H9 (cell line): ENCODE data around the gene RAB11FIP4. TPM values are rescaled to one million over a fixed set of nuclear protein-coding genes. Genes with fewer than 3 reads are reported as not detected.

Experiments used
- DNase-seq: peaks from one replicate; pipeline ENCODE4 v3.0.0-alpha.2; 2017
- H2AFZ ChIP-seq: one replicate; pipeline ENCODE4 v1.6.1; 2013; ENCODE audit warnings: mild to moderate bottlenecking, low read length, control low read depth, moderate library complexity
- H2AK5ac ChIP-seq: 2 replicates; pipeline ENCODE4 v1.6.1; 2013; ENCODE audit warnings: low read length, control low read depth, mixed read lengths; ENCODE audit not compliant: insufficient read length
- H2BK120ac ChIP-seq: one replicate; pipeline ENCODE4 v1.6.1; 2013; ENCODE audit warnings: low read depth, mild to moderate bottlenecking, low read length, control low read depth, inconsistent platforms; ENCODE audit not compliant: poor library complexity, severe bottlenecking
- H2BK12ac ChIP-seq: 2 replicates; pipeline ENCODE4 v1.6.1; 2013; ENCODE audit warnings: low read length, control low read depth, mixed read lengths, low read depth; ENCODE audit not compliant: insufficient read length
- H2BK15ac ChIP-seq: 2 replicates; pipeline ENCODE4 v1.6.1; 2013; ENCODE audit warnings: low read depth, low read length, control low read depth
- H2BK20ac ChIP-seq: one replicate; pipeline ENCODE4 v1.6.1; 2013; ENCODE audit warnings: low read depth, mild to moderate bottlenecking, low read length, control low read depth, inconsistent platforms; ENCODE audit not compliant: poor library complexity, severe bottlenecking
- H2BK5ac ChIP-seq: 2 replicates; pipeline ENCODE4 v1.6.1; 2013; ENCODE audit warnings: low read length, control low read depth, mixed read lengths; ENCODE audit not compliant: insufficient read length
- H3K14ac ChIP-seq: 2 replicates; pipeline ENCODE4 v1.6.1; 2013; ENCODE audit warnings: low read length, control low read depth; ENCODE audit not compliant: insufficient read depth
- H3K18ac ChIP-seq: 2 replicates; pipeline ENCODE4 v1.6.1; 2013; ENCODE audit warnings: low read depth, mild to moderate bottlenecking, mixed read lengths, low read length, control low read depth; ENCODE audit not compliant: insufficient read length
- H3K23ac ChIP-seq: 2 replicates; pipeline ENCODE4 v1.6.1; 2013; ENCODE audit warnings: low read length, control low read depth, mixed read lengths, low read depth; ENCODE audit not compliant: insufficient read length
- H3K23me2 ChIP-seq: 2 replicates; pipeline ENCODE4 v1.6.1; 2013; ENCODE audit warnings: low read depth, mild to moderate bottlenecking, mixed read lengths, low read length, control low read depth; ENCODE audit not compliant: insufficient read length, poor library complexity, severe bottlenecking
- H3K27ac ChIP-seq: 2 replicates; pipeline ENCODE4 v1.5.1; 2013; ENCODE audit warnings: low read length, control low read depth, mixed read lengths, low read depth; ENCODE audit not compliant: insufficient read length
- H3K27me3 ChIP-seq: 2 replicates; pipeline ENCODE4 v1.6.1; 2013; ENCODE audit warnings: low read length, control low read depth, inconsistent platforms; ENCODE audit not compliant: insufficient read depth
- H3K4ac ChIP-seq: 2 replicates; pipeline ENCODE4 v1.6.1; 2013; ENCODE audit warnings: low read depth, mild to moderate bottlenecking, control low read depth, inconsistent platforms, low read length, moderate library complexity
- H3K4me1 ChIP-seq: 2 replicates; pipeline ENCODE4 v1.6.1; 2013; ENCODE audit warnings: low read length, control low read depth, inconsistent platforms; ENCODE audit not compliant: insufficient read depth
- H3K4me2 ChIP-seq: 2 replicates; pipeline ENCODE4 v1.6.1; 2013; ENCODE audit warnings: low read length, control low read depth, mixed read lengths; ENCODE audit not compliant: insufficient read length, insufficient read depth
- H3K56ac ChIP-seq: 2 replicates; pipeline ENCODE4 v1.6.1; 2013; ENCODE audit warnings: low read depth, mild to moderate bottlenecking, mixed read lengths, low read length, control low read depth; ENCODE audit not compliant: insufficient read length
- H3K79me1 ChIP-seq: 2 replicates; pipeline ENCODE4 v1.6.1; 2013; ENCODE audit warnings: low read depth, mild to moderate bottlenecking, moderate library complexity, low read length, control low read depth, inconsistent platforms; ENCODE audit not compliant: insufficient read depth, poor library complexity, severe bottlenecking
- H3K79me2 ChIP-seq: 2 replicates; pipeline ENCODE4 v1.6.1; 2013; ENCODE audit warnings: low read length, control low read depth, inconsistent platforms; ENCODE audit not compliant: insufficient read depth
- H3K9ac ChIP-seq: 2 replicates; pipeline ENCODE4 v1.6.1; 2013; ENCODE audit warnings: low read length, control low read depth, mixed read lengths; ENCODE audit not compliant: insufficient read length; ENCODE audit errors: extremely low read depth
- H3K9me3 ChIP-seq: one replicate; pipeline ENCODE4 v1.6.1; 2013; ENCODE audit warnings: low read depth, low read length, inconsistent platforms; ENCODE audit not compliant: control insufficient read depth
- H3T11ph ChIP-seq: one replicate; pipeline ENCODE4 v1.6.1; 2013; ENCODE audit warnings: mild to moderate bottlenecking, low read length, control low read depth, inconsistent platforms
- H4K20me1 ChIP-seq: one replicate; pipeline ENCODE4 v1.6.1; 2013; ENCODE audit not compliant: control insufficient read depth, insufficient read length, insufficient read depth
- H4K5ac ChIP-seq: 2 replicates; pipeline ENCODE4 v1.6.1; 2013; ENCODE audit warnings: low read depth, mild to moderate bottlenecking, mixed read lengths, low read length, control low read depth; ENCODE audit not compliant: insufficient read length
- H4K8ac ChIP-seq: replicated peaks from 2 replicates; pipeline ENCODE4 v1.6.1; 2013; ENCODE audit warnings: low read length, control low read depth, mixed read lengths, low read depth; ENCODE audit not compliant: insufficient read length
- H4K91ac ChIP-seq: 2 replicates; pipeline ENCODE4 v1.6.1; 2013; ENCODE audit warnings: low read depth, mild to moderate bottlenecking, moderate library complexity, mixed read lengths, low read length, control low read depth; ENCODE audit not compliant: insufficient read length
- H3K27ac Mint-ChIP-seq, 3 experiments: 2 replicates in 2 of 3; 3 replicates in 1 of 3; pipeline ENCODE4 v1.8.0; 2020 to 2021; ENCODE audit warnings: mixed read lengths in 3 of 3, mild to moderate bottlenecking in 1 of 3, moderate library complexity in 1 of 3
- H3K27me3 Mint-ChIP-seq: 2 replicates; pipeline ENCODE4 v1.8.0; 2021; ENCODE audit warnings: low read depth, mild to moderate bottlenecking, moderate library complexity, mixed read lengths
- H3K36me3 Mint-ChIP-seq, 3 experiments: 2 replicates in 2 of 3; 3 replicates in 1 of 3; pipeline ENCODE4 v1.8.0; 2020 to 2021; ENCODE audit warnings: low read depth in 3 of 3, mixed read lengths in 3 of 3; ENCODE audit not compliant: insufficient read depth in 1 of 3
- H3K4me1 Mint-ChIP-seq, 2 experiments: 2 replicates each; pipeline ENCODE4 v1.8.0; 2020; ENCODE audit warnings: mixed read lengths in 2 of 2
- H3K4me3 Mint-ChIP-seq, 2 experiments: 2 replicates in 1 of 2; 3 replicates in 1 of 2; pipeline ENCODE4 v1.8.0; 2020 to 2021; ENCODE audit warnings: mild to moderate bottlenecking in 2 of 2, mixed read lengths in 2 of 2, moderate library complexity in 1 of 2
- H3K9me3 Mint-ChIP-seq, 2 experiments: 2 replicates in 1 of 2; 3 replicates in 1 of 2; pipeline ENCODE4 v1.8.0; 2020; ENCODE audit warnings: mild to moderate bottlenecking in 2 of 2, mixed read lengths in 2 of 2, moderate library complexity in 1 of 2
- WGBS: extraction: QIAGEN DNeasy Blood & Tissue Kit; methylation state at CpG from one replicate; pipeline ENCODE4 v1.1.7; 2013; ENCODE audit warnings: missing lambda C conversion rate, low lambda C conversion rate, mixed read lengths; ENCODE audit not compliant: insufficient read length; ENCODE audit errors: extremely low coverage; 5-methylcytosine and 5-hydroxymethylcytosine counted together
- total RNA-seq: library from RNA; stranded (reverse); gene quantifications from 2 replicates; pipeline ENCODE4 v1.2.1, GENCODE V29; 2021
- TF ChIP-seq, protein P1 (sequence below): fragments of 200-600 bp; sonication (generic); conservative IDR thresholded peaks from 3 replicates; pipeline ENCODE4 v1.8.0; 2021; ENCODE audit warnings: antibody characterized with exemption, mild to moderate bottlenecking

RAB11FIP4 gene
- total RNA-seq, 1 experiment from 2014 or later = 25.7 TPM

DNA sequence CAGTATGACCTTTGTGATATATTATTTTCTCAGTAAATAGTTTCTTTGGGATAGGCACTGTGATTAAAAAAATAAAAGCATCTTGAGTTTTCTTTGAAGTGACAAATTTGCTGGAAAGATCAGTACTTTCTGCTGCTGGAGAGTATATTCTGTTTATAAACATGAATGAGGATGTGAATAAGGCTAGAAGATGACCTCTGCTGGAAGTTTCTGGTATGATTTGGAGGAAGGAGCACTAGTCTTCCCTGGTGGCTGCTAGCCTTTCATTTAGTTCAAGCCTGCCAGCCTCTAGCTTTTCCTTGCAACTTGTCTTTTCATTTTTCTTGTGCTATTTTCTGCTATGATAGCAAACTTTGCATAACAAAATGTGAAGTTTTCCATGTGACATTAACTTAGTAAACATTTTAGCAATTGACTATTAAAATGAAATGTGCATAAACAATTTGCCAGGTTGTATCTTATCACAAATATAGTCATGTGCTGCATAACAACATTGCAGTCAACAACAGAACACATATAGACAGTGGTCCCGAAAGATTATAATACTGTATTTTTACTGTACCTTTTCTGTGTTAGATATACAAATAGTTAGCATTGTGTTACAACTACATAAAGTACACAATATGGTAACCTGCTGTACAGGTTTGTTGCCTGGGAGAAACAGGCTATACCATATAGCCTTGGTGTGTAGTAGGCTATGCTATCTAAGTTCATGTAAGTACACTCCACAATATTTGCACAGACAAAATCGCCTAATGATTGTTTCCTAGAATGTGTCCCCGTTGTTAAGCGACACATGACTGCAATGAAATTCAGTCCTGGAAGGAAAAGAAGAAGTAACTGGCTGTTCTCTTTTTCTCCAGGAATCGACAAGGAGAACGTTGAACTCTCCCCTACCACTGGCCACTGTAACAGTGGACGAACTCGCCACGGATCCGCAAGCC, 18.1 kb upstream of the RAB11FIP4 start:
- H2BK120ac ChIP-seq = no peak overlapping the region
- H2BK20ac ChIP-seq = no peak overlapping the region
- no peaks in the 10 kb centered on the region for H3K23me2 ChIP-seq
- H3K4ac ChIP-seq = no peak overlapping the region
- no CpG with 5 or more reads among the region's 10 CpGs for WGBS
- no peak overlapping the region for H3K56ac ChIP-seq
- Mint-ChIP-seq H3K36me3 (peaks cover 0 to 8% (median 4%) of the 10 kb centered on the region in 3 experiments; a peak in 2 of 7 replicates), H3K9me3 (no peaks in the 10 kb centered on the region), H3K4me3 (no peak overlapping the region), H3K27ac (peak overlapping the region in 1 of 3 experiments; percentile 72; a peak in 1 of 7 replicates), H3K4me1 (peaks cover 14 to 20% of the 10 kb centered on the region in 2 experiments), H3K27me3 (no peaks in the 10 kb centered on the region)
- H3K79me1 ChIP-seq = no peaks in the 10 kb centered on the region
- no peak overlapping the region for H3K27ac ChIP-seq
- H2BK12ac ChIP-seq = no peak overlapping the region
- no peak overlapping the region for H3K9ac ChIP-seq
- no peak overlapping the region for H3T11ph ChIP-seq
- no peak overlapping the region for H2AFZ ChIP-seq
- no peak overlapping the region for H3K4me2 ChIP-seq
- no peak overlapping the region for H4K5ac ChIP-seq
- H2BK5ac ChIP-seq = no peak overlapping the region
- no peak overlapping the region for H4K8ac ChIP-seq
- no peaks in the 10 kb centered on the region for H3K27me3 ChIP-seq
- H3K9me3 ChIP-seq = no peaks in the 10 kb centered on the region
- H3K4me1 ChIP-seq = peaks cover 1% of the 10 kb centered on the region; the same call in 1 of the 2 replicates
- no peak overlapping the region for H3K14ac ChIP-seq
- H4K20me1 ChIP-seq = no peaks in the 10 kb centered on the region
- no peak for DNase-seq
- no peak overlapping the region for H3K23ac ChIP-seq
- H4K91ac ChIP-seq = no peak overlapping the region
- TF ChIP-seq, protein P1, sequence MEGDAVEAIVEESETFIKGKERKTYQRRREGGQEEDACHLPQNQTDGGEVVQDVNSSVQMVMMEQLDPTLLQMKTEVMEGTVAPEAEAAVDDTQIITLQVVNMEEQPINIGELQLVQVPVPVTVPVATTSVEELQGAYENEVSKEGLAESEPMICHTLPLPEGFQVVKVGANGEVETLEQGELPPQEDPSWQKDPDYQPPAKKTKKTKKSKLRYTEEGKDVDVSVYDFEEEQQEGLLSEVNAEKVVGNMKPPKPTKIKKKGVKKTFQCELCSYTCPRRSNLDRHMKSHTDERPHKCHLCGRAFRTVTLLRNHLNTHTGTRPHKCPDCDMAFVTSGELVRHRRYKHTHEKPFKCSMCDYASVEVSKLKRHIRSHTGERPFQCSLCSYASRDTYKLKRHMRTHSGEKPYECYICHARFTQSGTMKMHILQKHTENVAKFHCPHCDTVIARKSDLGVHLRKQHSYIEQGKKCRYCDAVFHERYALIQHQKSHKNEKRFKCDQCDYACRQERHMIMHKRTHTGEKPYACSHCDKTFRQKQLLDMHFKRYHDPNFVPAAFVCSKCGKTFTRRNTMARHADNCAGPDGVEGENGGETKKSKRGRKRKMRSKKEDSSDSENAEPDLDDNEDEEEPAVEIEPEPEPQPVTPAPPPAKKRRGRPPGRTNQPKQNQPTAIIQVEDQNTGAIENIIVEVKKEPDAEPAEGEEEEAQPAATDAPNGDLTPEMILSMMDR = peak; percentile 68
- no peak overlapping the region for H3K18ac ChIP-seq
- no peak overlapping the region for H2BK15ac ChIP-seq
- H3K79me2 ChIP-seq = no peaks in the 10 kb centered on the region
- H2AK5ac ChIP-seq = no peak overlapping the region
